K562 (cell line): ENCODE results near the gene AP3B1. TPM values are rescaled to one million over a fixed set of nuclear protein-coding genes. Genes with fewer than 3 reads are reported as not detected.

ENCODE experiments used
- ATAC-seq: fragments of 200-7000 bp; cut with Tn5 transposase; 3 replicates; pipeline ENCODE4 v1.9.1; 2020; ENCODE audit warnings: moderate library complexity
- BruUV-seq: library from RNA; stranded (reverse); fragments of 400-500 nt; replicated peaks from 2 replicates; lab custom pipeline; 2021; lab: Mats Ljungman, UMichigan
- CTCF ChIA-PET: fragments of 300-600 bp; formaldehyde crosslinking; extraction: SDS; loops from one replicate; lab custom pipeline; 2021; ENCODE audit warnings: low intra/inter-chr PET ratio; lab: Yijun Ruan, JAX
- POLR2A ChIA-PET: fragments of 300-600, 350-650 bp; sonication (Branson Sonifier 250); formaldehyde crosslinking; extraction: SDS; loops from one replicate; lab custom pipeline; 2021; ENCODE audit warnings: antibody characterized with exemption, inconsistent platforms; lab: Yijun Ruan, JAX
- DNase-seq, 4 experiments: peaks; one replicate each; pipeline versions ENCODE4 v3.0.0 to v3.0.0-alpha.2; 2011 to 2018; ENCODE audit warnings: low spot score in 3 of 4, mixed read lengths in 3 of 4; ENCODE audit errors: extremely low read depth in 1 of 4
- FAIRE-seq: peaks from 2 replicates; lab custom pipeline; 2011; peaks lifted over from hg19 to GRCh38; lab: Jason Lieb, UNC
- H2AFZ ChIP-seq: 2 replicates; pipeline ENCODE4 v1.6.0; 2011; ENCODE audit warnings: low read depth, low read length, control low read depth, inconsistent platforms
- H3K27ac ChIP-seq: fragments of 200-600 bp; 3 replicates; pipeline ENCODE4 v1.8.0; 2011; ENCODE audit warnings: low read depth, mild to moderate bottlenecking, control low read depth, inconsistent platforms, low read length, moderate library complexity, mixed read lengths; ENCODE audit errors: extremely low read depth
- H3K27me3 ChIP-seq, 2 experiments: fragments of 300-600 bp in 1 of 2; 2 replicates in 1 of 2; 3 replicates in 1 of 2; pipeline versions ENCODE4 v1.6.0 to v1.8.0; 2011; ENCODE audit warnings: inconsistent platforms in 2 of 2, low read length in 2 of 2, mild to moderate bottlenecking in 1 of 2, mixed read lengths in 1 of 2, moderate library complexity in 1 of 2; ENCODE audit not compliant: control insufficient read depth in 2 of 2, insufficient read depth in 2 of 2
- H3K36me3 ChIP-seq: fragments of 300-600 bp; 3 replicates; pipeline ENCODE4 v1.8.0; 2011; ENCODE audit warnings: mild to moderate bottlenecking, low read length, inconsistent platforms; ENCODE audit not compliant: control insufficient read depth, insufficient read depth
- H3K4me1 ChIP-seq, 2 experiments: fragments of 200-600 bp in 1 of 2; replicated peaks in 1 of 2; 2 replicates in 1 of 2; 3 replicates in 1 of 2; pipeline versions ENCODE4 v1.5.1 to v1.8.0; 2011; ENCODE audit warnings: inconsistent platforms in 2 of 2, low read length in 2 of 2, mild to moderate bottlenecking in 1 of 2, mixed read lengths in 1 of 2, moderate library complexity in 1 of 2; ENCODE audit not compliant: control insufficient read depth in 2 of 2, insufficient read depth in 2 of 2
- H3K4me2 ChIP-seq: 2 replicates; pipeline ENCODE4 v1.6.1; 2011; ENCODE audit warnings: low read length, control low read depth, inconsistent platforms, mixed read lengths; ENCODE audit not compliant: insufficient read depth
- H3K4me3 ChIP-seq: fragments of 200-600 bp; sonication (generic), shearing (Covaris generic); 2 replicates; pipeline ENCODE4 v1.5.1; 2016; ENCODE audit warnings: control low read depth, inconsistent platforms
- H3K79me2 ChIP-seq: fragments of 200-600 bp; 3 replicates; pipeline ENCODE4 v1.8.0; 2011; ENCODE audit warnings: low read length, inconsistent platforms; ENCODE audit not compliant: control insufficient read depth, insufficient read depth
- H3K9ac ChIP-seq, 2 experiments: 2 replicates each; pipeline versions ENCODE4 v1.6.0 to v1.6.1; 2011; ENCODE audit warnings: low read depth in 2 of 2, low read length in 2 of 2, control low read depth in 1 of 2, inconsistent platforms in 1 of 2, mild to moderate bottlenecking in 1 of 2, mixed read lengths in 1 of 2; ENCODE audit not compliant: insufficient read depth in 1 of 2
- H3K9me1 ChIP-seq: one replicate; pipeline ENCODE4 v1.6.0; 2011; ENCODE audit warnings: inconsistent platforms, mild to moderate bottlenecking, low read length, moderate library complexity; ENCODE audit not compliant: control insufficient read depth, insufficient read depth
- H3K9me3 ChIP-seq: replicated peaks from 2 replicates; pipeline ENCODE4 v1.5.1; 2011; ENCODE audit warnings: low read depth, low read length, inconsistent platforms; ENCODE audit not compliant: control insufficient read depth, insufficient read depth
- H4K20me1 ChIP-seq: replicated peaks from 2 replicates; pipeline ENCODE4 v1.6.1; 2011; ENCODE audit warnings: low read length, inconsistent platforms, mixed read lengths; ENCODE audit not compliant: control insufficient read depth, insufficient read depth
- BRD9 ChIP-seq: fragments of 450-650 bp; IDR thresholded peaks from 2 replicates; pipeline ENCODE4 v1.6.1; 2018; ENCODE audit warnings: low read depth; ENCODE audit not compliant: partially characterized antibody
- CEBPB ChIP-seq: fragments of 450-650 bp; IDR thresholded peaks from 2 replicates; pipeline ENCODE4 v1.6.1; 2016; ENCODE audit warnings: missing genetic modification characterization, missing compliant biosample characterization
- CEBPG ChIP-seq, 3 experiments: fragments of 200-800 bp in 1 of 3; sonication (Bioruptor generic) in 1 of 3; sonication (generic) in 1 of 3; formaldehyde crosslinking in 1 of 3; IDR thresholded peaks in 2 of 3; conservative IDR thresholded peaks in 1 of 3; 2 replicates each; pipeline versions ENCODE4 v1.6.1 to v1.8.0; 2016 to 2022; ENCODE audit warnings: missing compliant biosample characterization in 2 of 3, missing genetic modification characterization in 2 of 3, mild to moderate bottlenecking in 1 of 3, missing genetic modification reagents in 1 of 3
- CGGBP1 ChIP-seq: fragments of 250-450 bp; sonication (Bioruptor Pico); IDR thresholded peaks from 2 replicates; pipeline ENCODE4 v1.9.0; 2021; ENCODE audit warnings: mild to moderate bottlenecking
- DNMT1 ChIP-seq: fragments of 450-650 bp; IDR thresholded peaks from 2 replicates; pipeline ENCODE4 v1.6.1; 2016; ENCODE audit warnings: antibody characterized with exemption, mild to moderate bottlenecking
- HNRNPLL ChIP-seq: fragments of 200-400 bp; formaldehyde crosslinking; IDR thresholded peaks from 2 replicates; pipeline ENCODE4 v1.6.1; 2017; ENCODE audit warnings: low read length, low read depth, mild to moderate bottlenecking; ENCODE audit not compliant: poor library complexity, severe bottlenecking
- HSF4 ChIP-seq: fragments of 250-450 bp; sonication (Bioruptor Pico); IDR thresholded peaks from 2 replicates; pipeline ENCODE4 v2.1.2; 2022; ENCODE audit warnings: mild to moderate bottlenecking, moderate library complexity, borderline replicate concordance
- MXI1 ChIP-seq: IDR thresholded peaks from 2 replicates; pipeline ENCODE4 v1.6.1; 2011; ENCODE audit warnings: low read depth, mild to moderate bottlenecking, improper control_type of control experiment, low read length
- POLR3G ChIP-seq: IDR thresholded peaks from 2 replicates; pipeline ENCODE4 v1.6.1; 2011; ENCODE audit not compliant: insufficient read length, insufficient replicate concordance; ENCODE audit errors: extremely low read depth
- PTBP1 ChIP-seq: fragments of 200-400 bp; formaldehyde crosslinking; IDR thresholded peaks from 2 replicates; pipeline ENCODE4 v1.6.1; 2017; ENCODE audit warnings: low read depth, low read length
- PTRF ChIP-seq: fragments of 450-650 bp; IDR thresholded peaks from 2 replicates; pipeline ENCODE4 v1.6.1; 2016; ENCODE audit warnings: mild to moderate bottlenecking, missing genetic modification characterization, missing compliant biosample characterization
- RBFOX2 ChIP-seq: fragments of 200-400 bp; formaldehyde crosslinking; IDR thresholded peaks from 2 replicates; pipeline ENCODE4 v1.6.1; 2017; ENCODE audit warnings: low read depth, mild to moderate bottlenecking, low read length, moderate library complexity
- TFAP4 ChIP-seq: sonication (generic); formaldehyde crosslinking; IDR thresholded peaks from 2 replicates; pipeline ENCODE4 v1.8.0; 2022; ENCODE audit warnings: missing genetic modification reagents, mild to moderate bottlenecking, moderate library complexity, borderline replicate concordance
- ZBTB1 ChIP-seq: sonication (generic); formaldehyde crosslinking; IDR thresholded peaks from 2 replicates; pipeline ENCODE4 v1.8.1; 2023; ENCODE audit warnings: missing genetic modification reagents, low read depth, mild to moderate bottlenecking, borderline replicate concordance
- ZNF133 ChIP-seq: fragments of 250-450 bp; sonication (Bioruptor Pico); IDR thresholded peaks from 2 replicates; pipeline ENCODE4 v1.4.0; 2020; ENCODE audit warnings: mild to moderate bottlenecking
- whole genome bisulfite sequencing: fragments of 100-300 bp; shearing (Covaris generic); methylation state at CpG from one replicate; pipeline ENCODE4 v1.1.6; 2016; ENCODE audit warnings: low coverage, mixed read lengths; ENCODE audit not compliant: insufficient coverage; ENCODE audit errors: missing lambda C conversion rate; 5-methylcytosine and 5-hydroxymethylcytosine counted together
- in situ Hi-C: fragments of 300-500 bp; cut with MboI; formaldehyde crosslinking; loops from 4 replicates; pipeline ENCODE4 v1.15.0; 2018; ENCODE audit warnings: inconsistent platforms, mixed read lengths
- intact Hi-C: fragments of 100-400 bp; cut with micrococcal nuclease; formaldehyde crosslinking; loops from 2 replicates; pipeline ENCODE4 v1.14.2; 2022
- polyA plus RNA-seq, 8 experiments: library from polyadenylated mRNA; depleted of rRNA in 4 of 8; stranded (reverse) in 5 of 8; unstranded in 3 of 8; fragments of >200 nt; fragmentation: Nextera tagmentation in 2 of 8; fragmentation: Illumina TruSeq in 1 of 8; extraction: Ambion mirVana in 2 of 8; extraction: Trizol in 1 of 8; gene quantifications; 2 replicates each; pipeline versions ENCODE4 v1.2.1 to v1.2.3, GENCODE V29; 2011 to 2014; ENCODE audit warnings: inconsistent platforms in 1 of 8, missing spikeins in 1 of 8
- total RNA-seq, 7 experiments: library from RNA; depleted of rRNA in 6 of 7; stranded (reverse); fragments of >200 nt in 6 of 7; fragmentation: Illumina TruSeq in 2 of 7; extraction: Trizol in 2 of 7; gene quantifications; 2 replicates each; pipeline versions ENCODE4 v1.2.1 to v1.2.3, GENCODE V29; 2011 to 2021; ENCODE audit warnings: low replicate concordance in 1 of 7

AP3B1 gene
- total and polyA plus RNA-seq, 9 of the 15 experiments (the other 6 are each of a cell fraction or from before 2014, with no cell fraction given), result 21.1 to 61.8 (median 42.2) TPM

- Histone ChIP-seq H3K9me1 (no peaks in the 10 kb centered on the region), H3K9me3 (no peaks in the 10 kb centered on the region), H3K79me2 (no peaks in the 10 kb centered on the region), H3K27ac (no peak overlapping the region), H4K20me1 (no peaks in the 10 kb centered on the region), H3K4me3 (no peak overlapping the region), H3K36me3 (peaks cover 7% of the 10 kb centered on the region; the same call in 1 of the 3 replicates), H3K4me1 (no peaks in the 10 kb centered on the region), H3K4me2 (no peak overlapping the region)
- DNase-seq (no peak), ATAC-seq (no peak), FAIRE-seq (no peak)
- intact Hi-C loops (no loop called here), in situ Hi-C loops (no loop called here)
- WGBS, result 87% methylated on average over 7 of the region's 7 CpGs
- no TSS peak for BruUV-seq
- TF ChIP-seq MXI1 (no peak), RBFOX2 (no peak), HSF4 (CRISPR knock-in tag) (no peak), CEBPG (CRISPR knock-in tag; IDR thresholded peaks at IDR 0.05) (no peak; the same call in 1 of the 2 replicates), CEBPG (tag; conservative IDR thresholded peaks at IDR 0.05 in 1 of 2, IDR thresholded peaks at IDR 0.05 in 1 of 2) (0 out of 4 replicates have a peak, but pooled peaks of 1 of the 2 experiments have one; percentile 5), CEBPB (tag) (peak; percentile 89)
- TF ChIP-seq, all 486 proteins: peak for 2
- ChIA-PET CTCF (no interaction called here), POLR2A (interaction anchor here (0.5 to 0.7 kb wide), 2 partner anchors 22 to 139 kb away, joined by 3 read pairs; no protein-coding TSS in a partner anchor)
- Histone ChIP-seq H2AFZ (no peak overlapping the region), H3K9ac (no peak overlapping the region), H3K27me3 (no peaks in the 10 kb centered on the region)
Measured at GRCh38 chr5:78003919-78004318, 290.6 kb downstream of the AP3B1 start.

GRCh38 chr5:78003450-78003849 is 291.0 kb downstream of the AP3B1 start:
- ATAC-seq (no peak), FAIRE-seq (peak; percentile 11), DNase-seq (no peak)
- H3K27ac ChIP-seq, result no peak overlapping the region
- CTCF ChIA-PET, result no interaction called here
- no peak overlapping the region for H3K4me2 ChIP-seq
- POLR2A ChIA-PET, result interaction anchor here (0.5 kb wide), 1 partner anchor 22 kb away, joined by 3 read pairs; no protein-coding TSS in a partner anchor
- no peaks in the 10 kb centered on the region for H3K9me1 ChIP-seq
- H3K9ac ChIP-seq, result no peak overlapping the region
- BruUV-seq, result no TSS peak
- H3K4me1 ChIP-seq, result no peaks in the 10 kb centered on the region
- no peaks in the 10 kb centered on the region for H3K27me3 ChIP-seq
- H3K79me2 ChIP-seq, result no peaks in the 10 kb centered on the region
- H3K4me3 ChIP-seq, result no peak overlapping the region
- in situ Hi-C loops (no loop called here), intact Hi-C loops (no loop called here)
- H2AFZ ChIP-seq, result no peak overlapping the region
- WGBS, result 82% methylated on average over 5 of the region's 5 CpGs
- no peaks in the 10 kb centered on the region for H4K20me1 ChIP-seq
- no peaks in the 10 kb centered on the region for H3K9me3 ChIP-seq
- H3K36me3 ChIP-seq, result peaks cover 7% of the 10 kb centered on the region; the same call in 1 of the 3 replicates
- TF ChIP-seq PTRF (tag) (no peak), CGGBP1 (CRISPR knock-in tag) (no peak), DNMT1 (no peak), TFAP4 (no peak), ZNF133 (no peak), HNRNPLL (no peak), BRD9 (no peak), POLR3G (no peak), PTBP1 (no peak), ZBTB1 (CRISPR knock-in tag) (no peak)
